ENCODE data around the gene BCO1.

DNA sequence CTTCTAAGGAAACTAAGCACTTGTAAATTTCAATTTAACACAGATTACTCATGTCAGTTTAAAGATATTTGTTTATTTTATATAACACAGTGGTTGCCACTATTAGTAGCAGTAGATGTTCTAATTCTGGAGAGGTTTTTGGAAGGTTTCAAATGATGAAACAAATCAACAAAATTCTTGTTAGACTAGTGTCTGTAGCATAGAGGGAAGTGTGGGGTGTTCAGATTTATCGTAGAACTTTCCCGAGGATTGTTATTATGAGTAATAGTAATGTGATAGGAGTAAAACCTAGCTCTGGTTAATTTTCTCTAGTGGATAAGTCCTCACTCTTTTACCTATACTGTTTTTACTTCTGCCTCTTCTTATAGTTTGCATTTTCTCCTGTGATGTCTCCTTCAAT, 82.5 kb downstream of the BCO1 start:
- TF ChIP-seq GATA2 (IDR thresholded peaks at IDR 0.05; ENCODE audit: low read depth, low read length): no peak
- no peak for TF ChIP-seq GATA3 (IDR thresholded peaks at IDR 0.05; ENCODE audit: low read depth, low read length)

Data from SH-SY5Y (cell line).